ENCODE measurements around the gene GTPBP6.
"Not testable (repeated sequence)": the region's sequence is repeated elsewhere in the genome, so short reads cannot be mapped to it uniquely, and the experiment has no call there.

Gene GTPBP6

GRCh38 chrX:351736-352135, 33.1 kb upstream of the GTPBP6 start:
- no peak for DNase-seq (ENCODE audit: low read depth)

- not testable (repeated sequence) for DNase-seq (ENCODE audit: low read depth)
Measured at GRCh38 chrX:351324-351641, 32.7 kb upstream of the GTPBP6 start.

- no peak for DNase-seq (ENCODE audit: low read depth)
Measured at GRCh38 chrX:350534-351323, 32.1 kb upstream of the GTPBP6 start.

- no peak for DNase-seq (ENCODE audit: low read depth)
Measured at GRCh38 chrX:350148-350533, 31.5 kb upstream of the GTPBP6 start.

- no peak for DNase-seq (ENCODE audit: low read depth)
Measured at GRCh38 chrX:349702-350101, 31.1 kb upstream of the GTPBP6 start.

GRCh38 chrX:349196-349595, 30.6 kb upstream of the GTPBP6 start:
- no peak for DNase-seq (ENCODE audit: low read depth)

- no peak for DNase-seq (ENCODE audit: low read depth)
Measured at GRCh38 chrX:348461-349117, 30.0 kb upstream of the GTPBP6 start.

- DNase-seq (ENCODE audit: low read depth): no peak
Measured at GRCh38 chrX:347351-348117, 28.9 kb upstream of the GTPBP6 start.

- no peak for DNase-seq (ENCODE audit: low read depth)
Measured at GRCh38 chrX:346034-346813, 27.6 kb upstream of the GTPBP6 start.

- no peak for DNase-seq (ENCODE audit: low read depth)
Measured at GRCh38 chrX:345020-345925, 26.7 kb upstream of the GTPBP6 start.

- DNase-seq (ENCODE audit: low read depth): no peak
Measured at GRCh38 chrX:344371-344901, 25.8 kb upstream of the GTPBP6 start.

- DNase-seq (ENCODE audit: low read depth): no peak
Measured at GRCh38 chrX:341541-342101, 23.0 kb upstream of the GTPBP6 start.

- DNase-seq (ENCODE audit: low read depth): no peak
Measured at GRCh38 chrX:340641-341423, 22.2 kb upstream of the GTPBP6 start.

GRCh38 chrX:340121-340520, 21.5 kb upstream of the GTPBP6 start:
- DNase-seq (ENCODE audit: low read depth): no peak

- DNase-seq (ENCODE audit: low read depth): no peak
Measured at GRCh38 chrX:338836-339400, 20.3 kb upstream of the GTPBP6 start.

GRCh38 chrX:338281-338835, 19.8 kb upstream of the GTPBP6 start:
- no peak for DNase-seq (ENCODE audit: low read depth)

- no peak for DNase-seq (ENCODE audit: low read depth)
Measured at GRCh38 chrX:337331-337831, 18.8 kb upstream of the GTPBP6 start.

GRCh38 chrX:336227-336626, 17.6 kb upstream of the GTPBP6 start:
- no peak for DNase-seq (ENCODE audit: low read depth)

- no peak for DNase-seq (ENCODE audit: low read depth)
Measured at GRCh38 chrX:335758-336155, 17.2 kb upstream of the GTPBP6 start.
